Transverse colon (tissue), 4 donors: Measurements from ENCODE around the gene TVP23A.

ENCODE experiments used
- CTCF ChIP-seq, 5 experiments: fragments of 200-600 bp in 3 of 5; fragments of 450-650 bp in 2 of 5; sonication (generic) in 3 of 5; IDR thresholded peaks; 1 replicate in 2 of 5; 2 replicates in 3 of 5; pipeline ENCODE4 v1.5.1; 2016 to 2017; ENCODE audit warnings: antibody characterized with exemption in 5 of 5, inconsistent platforms in 3 of 5, mild to moderate bottlenecking in 2 of 5, moderate library complexity in 1 of 5
- EP300 ChIP-seq: sonication (generic); formaldehyde crosslinking; IDR thresholded peaks from one replicate; pipeline ENCODE4 v1.6.1; 2017; ENCODE audit warnings: antibody characterized with exemption, low read depth
- POLR2A ChIP-seq: fragments of 450-650 bp; IDR thresholded peaks from one replicate; pipeline ENCODE4 v1.6.1; 2016; ENCODE audit warnings: antibody characterized with exemption, mild to moderate bottlenecking, moderate library complexity
- POLR2AphosphoS5 ChIP-seq, 3 donors: sonication (generic); formaldehyde crosslinking; IDR thresholded peaks; one replicate each; pipeline ENCODE4 v1.6.1; 2016; ENCODE audit warnings: antibody characterized with exemption in 3 of 3

DNA sequence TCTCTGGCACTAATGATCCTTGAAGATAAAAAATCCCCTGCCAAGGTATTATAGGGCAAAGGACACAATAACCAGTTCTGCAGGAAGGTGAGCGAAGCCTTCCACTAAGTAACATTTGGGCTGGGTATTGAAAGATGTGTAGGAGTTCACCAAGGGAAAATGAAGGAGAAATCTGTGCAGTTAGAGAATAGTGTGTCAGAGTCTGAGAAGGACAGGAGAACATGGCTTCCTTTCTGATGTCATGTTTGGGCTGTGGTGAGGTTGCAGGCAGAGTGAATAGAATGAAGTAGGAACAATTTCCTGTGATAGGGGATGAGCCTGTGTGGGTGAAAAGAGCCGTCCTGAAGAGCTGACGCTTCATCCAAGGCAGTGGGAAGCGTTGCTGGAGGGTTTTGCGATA, 34.4 kb upstream of the TVP23A start:
- TF ChIP-seq CTCF (IDR thresholded peaks at IDR 0.05) (no peak), POLR2AphosphoS5 (IDR thresholded peaks at IDR 0.05) (no peak), EP300 (no peak), POLR2A (no peak)
